ENCODE results near the gene CEP162.

- TF ChIP-seq, protein P1, sequence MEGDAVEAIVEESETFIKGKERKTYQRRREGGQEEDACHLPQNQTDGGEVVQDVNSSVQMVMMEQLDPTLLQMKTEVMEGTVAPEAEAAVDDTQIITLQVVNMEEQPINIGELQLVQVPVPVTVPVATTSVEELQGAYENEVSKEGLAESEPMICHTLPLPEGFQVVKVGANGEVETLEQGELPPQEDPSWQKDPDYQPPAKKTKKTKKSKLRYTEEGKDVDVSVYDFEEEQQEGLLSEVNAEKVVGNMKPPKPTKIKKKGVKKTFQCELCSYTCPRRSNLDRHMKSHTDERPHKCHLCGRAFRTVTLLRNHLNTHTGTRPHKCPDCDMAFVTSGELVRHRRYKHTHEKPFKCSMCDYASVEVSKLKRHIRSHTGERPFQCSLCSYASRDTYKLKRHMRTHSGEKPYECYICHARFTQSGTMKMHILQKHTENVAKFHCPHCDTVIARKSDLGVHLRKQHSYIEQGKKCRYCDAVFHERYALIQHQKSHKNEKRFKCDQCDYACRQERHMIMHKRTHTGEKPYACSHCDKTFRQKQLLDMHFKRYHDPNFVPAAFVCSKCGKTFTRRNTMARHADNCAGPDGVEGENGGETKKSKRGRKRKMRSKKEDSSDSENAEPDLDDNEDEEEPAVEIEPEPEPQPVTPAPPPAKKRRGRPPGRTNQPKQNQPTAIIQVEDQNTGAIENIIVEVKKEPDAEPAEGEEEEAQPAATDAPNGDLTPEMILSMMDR (IDR thresholded peaks at IDR 0.05): no peak
- no peak for TF ChIP-seq POLR2A (IDR thresholded peaks at IDR 0.05)
Observed at GRCh38 chr6:84161190-84161589, 66.3 kb downstream of the CEP162 start.

Data from tibial nerve (tissue), 3 donors.